CD4-positive, alpha-beta T cell treated with Interleukin-6 at 100 ng/mL for 8 hours (primary cell): ENCODE measurements around the gene PTGER2.

Experiments
- DNase-seq: peaks from one replicate; pipeline ENCODE4 v3.0.0-alpha.2; 2020; ENCODE audit warnings: mixed read lengths, low spot score

PTGER2 gene

GRCh38 chr14:52305014-52305413 lies 9.1 kb upstream of the PTGER2 start:
- DNase-seq, result no peak

- DNase-seq, result no peak
These were observed 6.7 kb upstream of the PTGER2 start for GRCh38 chr14:52307376-52307775.

GRCh38 chr14:52307905-52308304 lies 6.2 kb upstream of the PTGER2 start:
- no peak for DNase-seq

GRCh38 chr14:52310541-52310940 lies 3.6 kb upstream of the PTGER2 start:
- DNase-seq, result no peak

- no peak for DNase-seq
These were observed 1.2 kb upstream of the PTGER2 start for GRCh38 chr14:52312931-52313355.

- no peak for DNase-seq
These were observed 650 bp upstream of the PTGER2 start for GRCh38 chr14:52313462-52313861.

GRCh38 chr14:52314595-52315354 lies 663 bp downstream of the PTGER2 start:
- DNase-seq, result no peak

GRCh38 chr14:52315355-52315718 lies 1.2 kb downstream of the PTGER2 start:
- DNase-seq, result peak; percentile 18

- DNase-seq, result no peak
These were observed 4.0 kb downstream of the PTGER2 start for GRCh38 chr14:52318062-52318461.

- no peak for DNase-seq
These were observed 4.9 kb downstream of the PTGER2 start for GRCh38 chr14:52318826-52319645.

GRCh38 chr14:52319919-52320318 lies 5.8 kb downstream of the PTGER2 start:
- no peak for DNase-seq

- peak; percentile 45 for DNase-seq
These were observed 11.0 kb downstream of the PTGER2 start for GRCh38 chr14:52325126-52325525.

- DNase-seq, result no peak
These were observed 11.5 kb downstream of the PTGER2 start for GRCh38 chr14:52325630-52326029.

- DNase-seq, result no peak
These were observed 13.5 kb downstream of the PTGER2 start for GRCh38 chr14:52327374-52328226.

GRCh38 chr14:52328276-52328675 lies 14.2 kb downstream of the PTGER2 start:
- no peak for DNase-seq

- DNase-seq, result no peak
These were observed 15.7 kb downstream of the PTGER2 start for GRCh38 chr14:52329678-52330369.

GRCh38 chr14:52332269-52332668 lies 18.2 kb downstream of the PTGER2 start:
- no peak for DNase-seq

GRCh38 chr14:52333108-52333507 lies 19.0 kb downstream of the PTGER2 start:
- no peak for DNase-seq

- DNase-seq, result no peak
These were observed 19.9 kb downstream of the PTGER2 start for GRCh38 chr14:52333823-52334657.

GRCh38 chr14:52336241-52336640 lies 22.1 kb downstream of the PTGER2 start:
- DNase-seq, result no peak
